K562 (cell line): ENCODE data around the gene ZNF133. TPM values are rescaled to one million over a fixed set of nuclear protein-coding genes. Genes with fewer than 3 reads are reported as not detected.

Experiments
- ATAC-seq: fragments of 200-7000 bp; cut with Tn5 transposase; 3 replicates; pipeline ENCODE4 v1.9.1; 2020; ENCODE audit warnings: moderate library complexity
- BruUV-seq: library from RNA; stranded (reverse); fragments of 400-500 nt; replicated peaks from 2 replicates; lab custom pipeline; 2021; lab: Mats Ljungman, UMichigan
- CTCF ChIA-PET: fragments of 300-600 bp; formaldehyde crosslinking; extraction: SDS; loops from one replicate; lab custom pipeline; 2021; ENCODE audit warnings: low intra/inter-chr PET ratio; lab: Yijun Ruan, JAX
- POLR2A ChIA-PET: fragments of 300-600, 350-650 bp; sonication (Branson Sonifier 250); formaldehyde crosslinking; extraction: SDS; loops from one replicate; lab custom pipeline; 2021; ENCODE audit warnings: antibody characterized with exemption, inconsistent platforms; lab: Yijun Ruan, JAX
- DNase-seq, 4 experiments: peaks; one replicate each; pipeline versions ENCODE4 v3.0.0 to v3.0.0-alpha.2; 2011 to 2018; ENCODE audit warnings: low spot score in 3 of 4, mixed read lengths in 3 of 4; ENCODE audit errors: extremely low read depth in 1 of 4
- FAIRE-seq: peaks from 2 replicates; lab custom pipeline; 2011; peaks lifted over from hg19 to GRCh38; lab: Jason Lieb, UNC
- H2AFZ ChIP-seq: 2 replicates; pipeline ENCODE4 v1.6.0; 2011; ENCODE audit warnings: low read depth, low read length, control low read depth, inconsistent platforms
- H3K27ac ChIP-seq: fragments of 200-600 bp; 3 replicates; pipeline ENCODE4 v1.8.0; 2011; ENCODE audit warnings: low read depth, mild to moderate bottlenecking, control low read depth, inconsistent platforms, low read length, moderate library complexity, mixed read lengths; ENCODE audit errors: extremely low read depth
- H3K27me3 ChIP-seq, 2 experiments: fragments of 300-600 bp in 1 of 2; 2 replicates in 1 of 2; 3 replicates in 1 of 2; pipeline versions ENCODE4 v1.6.0 to v1.8.0; 2011; ENCODE audit warnings: inconsistent platforms in 2 of 2, low read length in 2 of 2, mild to moderate bottlenecking in 1 of 2, mixed read lengths in 1 of 2, moderate library complexity in 1 of 2; ENCODE audit not compliant: control insufficient read depth in 2 of 2, insufficient read depth in 2 of 2
- H3K36me3 ChIP-seq: fragments of 300-600 bp; 3 replicates; pipeline ENCODE4 v1.8.0; 2011; ENCODE audit warnings: mild to moderate bottlenecking, low read length, inconsistent platforms; ENCODE audit not compliant: control insufficient read depth, insufficient read depth
- H3K4me1 ChIP-seq, 2 experiments: fragments of 200-600 bp in 1 of 2; replicated peaks in 1 of 2; 2 replicates in 1 of 2; 3 replicates in 1 of 2; pipeline versions ENCODE4 v1.5.1 to v1.8.0; 2011; ENCODE audit warnings: inconsistent platforms in 2 of 2, low read length in 2 of 2, mild to moderate bottlenecking in 1 of 2, mixed read lengths in 1 of 2, moderate library complexity in 1 of 2; ENCODE audit not compliant: control insufficient read depth in 2 of 2, insufficient read depth in 2 of 2
- H3K4me2 ChIP-seq: 2 replicates; pipeline ENCODE4 v1.6.1; 2011; ENCODE audit warnings: low read length, control low read depth, inconsistent platforms, mixed read lengths; ENCODE audit not compliant: insufficient read depth
- H3K4me3 ChIP-seq: fragments of 200-600 bp; sonication (generic), shearing (Covaris generic); 2 replicates; pipeline ENCODE4 v1.5.1; 2016; ENCODE audit warnings: control low read depth, inconsistent platforms
- H3K79me2 ChIP-seq: fragments of 200-600 bp; 3 replicates; pipeline ENCODE4 v1.8.0; 2011; ENCODE audit warnings: low read length, inconsistent platforms; ENCODE audit not compliant: control insufficient read depth, insufficient read depth
- H3K9ac ChIP-seq, 2 experiments: 2 replicates each; pipeline versions ENCODE4 v1.6.0 to v1.6.1; 2011; ENCODE audit warnings: low read depth in 2 of 2, low read length in 2 of 2, control low read depth in 1 of 2, inconsistent platforms in 1 of 2, mild to moderate bottlenecking in 1 of 2, mixed read lengths in 1 of 2; ENCODE audit not compliant: insufficient read depth in 1 of 2
- H3K9me1 ChIP-seq: one replicate; pipeline ENCODE4 v1.6.0; 2011; ENCODE audit warnings: inconsistent platforms, mild to moderate bottlenecking, low read length, moderate library complexity; ENCODE audit not compliant: control insufficient read depth, insufficient read depth
- H3K9me3 ChIP-seq: replicated peaks from 2 replicates; pipeline ENCODE4 v1.5.1; 2011; ENCODE audit warnings: low read depth, low read length, inconsistent platforms; ENCODE audit not compliant: control insufficient read depth, insufficient read depth
- H4K20me1 ChIP-seq: replicated peaks from 2 replicates; pipeline ENCODE4 v1.6.1; 2011; ENCODE audit warnings: low read length, inconsistent platforms, mixed read lengths; ENCODE audit not compliant: control insufficient read depth, insufficient read depth
- FOXM1 ChIP-seq, 2 experiments: fragments of 450-650 bp in 1 of 2; sonication (generic) in 1 of 2; formaldehyde crosslinking in 1 of 2; IDR thresholded peaks; 2 replicates each; pipeline versions ENCODE4 v1.6.1 to v1.9.0; 2017 to 2022; ENCODE audit warnings: low read depth in 2 of 2, mild to moderate bottlenecking in 2 of 2, missing genetic modification reagents in 1 of 2, moderate library complexity in 1 of 2
- JUNB ChIP-seq: fragments of 450-650 bp; formaldehyde crosslinking; conservative IDR thresholded peaks from 2 replicates; pipeline ENCODE4 v1.4.0; 2020; ENCODE audit warnings: mild to moderate bottlenecking
- MCM7 ChIP-seq, 2 experiments: fragments of 450-650 bp; IDR thresholded peaks; 2 replicates each; pipeline ENCODE4 v1.6.1; 2016 to 2018
- NFYB ChIP-seq: IDR thresholded peaks from 2 replicates; pipeline ENCODE4 v1.6.1; 2011; ENCODE audit warnings: mild to moderate bottlenecking, moderate library complexity; ENCODE audit not compliant: insufficient read length; ENCODE audit errors: extremely low read depth
- SPI1 ChIP-seq: IDR thresholded peaks from 2 replicates; pipeline ENCODE4 v1.6.1; 2011; ENCODE audit warnings: low read depth, low read length, control low read depth, borderline replicate concordance
- ZFP30 ChIP-seq: fragments of 250-450 bp; sonication (Bioruptor Pico); IDR thresholded peaks from 2 replicates; pipeline ENCODE4 v1.8.0; 2022; ENCODE audit warnings: moderate library complexity, mild to moderate bottlenecking, inconsistent platforms, borderline replicate concordance
- WGBS: fragments of 100-300 bp; shearing (Covaris generic); methylation state at CpG from one replicate; pipeline ENCODE4 v1.1.6; 2016; ENCODE audit warnings: low coverage, mixed read lengths; ENCODE audit not compliant: insufficient coverage; ENCODE audit errors: missing lambda C conversion rate; 5-methylcytosine and 5-hydroxymethylcytosine counted together
- in situ Hi-C: fragments of 300-500 bp; cut with MboI; formaldehyde crosslinking; loops from 4 replicates; pipeline ENCODE4 v1.15.0; 2018; ENCODE audit warnings: inconsistent platforms, mixed read lengths
- intact Hi-C: fragments of 100-400 bp; cut with micrococcal nuclease; formaldehyde crosslinking; loops from 2 replicates; pipeline ENCODE4 v1.14.2; 2022
- polyA plus RNA-seq, 8 experiments: library from polyadenylated mRNA; depleted of rRNA in 4 of 8; stranded (reverse) in 5 of 8; unstranded in 3 of 8; fragments of >200 nt; fragmentation: Nextera tagmentation in 2 of 8; fragmentation: Illumina TruSeq in 1 of 8; extraction: Ambion mirVana in 2 of 8; extraction: Trizol in 1 of 8; gene quantifications; 2 replicates each; pipeline versions ENCODE4 v1.2.1 to v1.2.3, GENCODE V29; 2011 to 2014; ENCODE audit warnings: inconsistent platforms in 1 of 8, missing spikeins in 1 of 8
- total RNA-seq, 7 experiments: library from RNA; depleted of rRNA in 6 of 7; stranded (reverse); fragments of >200 nt in 6 of 7; fragmentation: Illumina TruSeq in 2 of 7; extraction: Trizol in 2 of 7; gene quantifications; 2 replicates each; pipeline versions ENCODE4 v1.2.1 to v1.2.3, GENCODE V29; 2011 to 2021; ENCODE audit warnings: low replicate concordance in 1 of 7
- TF ChIP-seq, protein P1 (sequence below): IDR thresholded peaks from 3 replicates; pipeline ENCODE4 v1.6.1; 2011; ENCODE audit warnings: borderline replicate concordance, mild to moderate bottlenecking; ENCODE audit not compliant: insufficient read length, insufficient read depth
- TF ChIP-seq, protein P2 (sequence below), 3 experiments: fragments of 200-800 bp in 1 of 3; fragments of 250-450 bp in 1 of 3; fragments of 450-650 bp in 1 of 3; sonication (Bioruptor Pico) in 1 of 3; sonication (Bioruptor generic) in 1 of 3; formaldehyde crosslinking in 1 of 3; IDR thresholded peaks; 2 replicates each; pipeline versions ENCODE4 v1.6.1 to v1.8.0; 2016 to 2022; ENCODE audit warnings: mild to moderate bottlenecking in 2 of 3, missing genetic modification characterization in 2 of 3, missing compliant biosample characterization in 1 of 3, moderate library complexity in 1 of 3

Gene ZNF133
- total and polyA plus RNA-seq, 9 of the 15 experiments (the other 6 are each of a cell fraction or from before 2014, with no cell fraction given), result 1.1 to 6.5 (median 3.8) TPM

DNA sequence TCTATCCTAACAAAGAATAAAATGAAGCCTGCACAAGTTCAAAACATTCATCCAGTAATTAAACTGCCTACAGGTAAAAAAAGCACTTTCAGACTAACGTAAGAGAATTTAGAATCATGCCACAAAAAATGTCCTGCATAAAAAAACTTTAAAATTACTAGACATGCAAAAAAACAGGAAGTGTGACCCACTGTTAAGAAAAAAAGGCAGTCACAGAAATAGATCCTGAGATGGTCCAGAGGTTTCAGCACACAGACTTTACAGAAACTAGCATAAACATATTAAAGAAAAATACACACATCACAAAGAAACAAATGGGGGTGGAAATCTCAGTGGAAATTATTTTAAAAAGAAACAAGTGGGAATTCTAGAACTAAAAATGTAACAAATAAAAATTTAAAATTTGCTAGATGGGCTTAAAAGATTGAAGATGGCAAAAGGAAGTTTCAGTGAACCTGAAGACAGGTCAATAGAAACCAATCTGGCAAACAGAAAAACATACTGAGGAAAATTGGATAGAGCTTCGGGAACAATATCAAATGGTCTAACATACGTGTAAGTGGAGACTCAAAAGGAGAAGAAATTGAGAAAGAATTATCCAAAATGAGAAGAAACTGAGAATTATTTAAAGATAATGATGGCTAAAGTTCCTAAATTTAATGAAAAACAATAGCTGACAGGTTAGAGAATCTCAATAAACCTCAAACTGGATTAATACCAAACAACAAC, 3.4 kb upstream of the ZNF133 start:
- FAIRE-seq, result no peak
- Histone ChIP-seq H3K9me1 (no peaks in the 10 kb centered on the region), H3K9me3 (peaks cover 4% of the 10 kb centered on the region)
- POLR2A ChIA-PET, result no interaction called here
- TF ChIP-seq JUNB (no peak), SPI1 (peak; percentile 27; the same call in 1 of the 2 replicates)
- TF ChIP-seq, all 486 proteins: peak for 1
- Histone ChIP-seq H3K4me2 (no peak overlapping the region), H3K9ac (no peak overlapping the region), H3K4me3 (no peak overlapping the region), H3K27me3 (no peaks in the 10 kb centered on the region; a peak in 1 of 5 replicates), H3K36me3 (no peaks in the 10 kb centered on the region), H4K20me1 (no peaks in the 10 kb centered on the region), H3K27ac (no peak overlapping the region), H3K4me1 (peaks cover 3 to 10% of the 10 kb centered on the region in 2 experiments; a peak in 2 of 5 replicates), H3K79me2 (peaks cover 11% of the 10 kb centered on the region), H2AFZ (no peak overlapping the region)
- WGBS, result 5% methylated on average over 3 of the region's 3 CpGs
- CTCF ChIA-PET, result no interaction called here
- BruUV-seq, result no TSS peak
- in situ Hi-C loops (loop anchor here (25.0 kb wide), 1 partner anchor 773 kb away; no protein-coding TSS in a partner anchor), intact Hi-C loops (no loop called here)
- DNase-seq (no peak), ATAC-seq (no peak)

DNA sequence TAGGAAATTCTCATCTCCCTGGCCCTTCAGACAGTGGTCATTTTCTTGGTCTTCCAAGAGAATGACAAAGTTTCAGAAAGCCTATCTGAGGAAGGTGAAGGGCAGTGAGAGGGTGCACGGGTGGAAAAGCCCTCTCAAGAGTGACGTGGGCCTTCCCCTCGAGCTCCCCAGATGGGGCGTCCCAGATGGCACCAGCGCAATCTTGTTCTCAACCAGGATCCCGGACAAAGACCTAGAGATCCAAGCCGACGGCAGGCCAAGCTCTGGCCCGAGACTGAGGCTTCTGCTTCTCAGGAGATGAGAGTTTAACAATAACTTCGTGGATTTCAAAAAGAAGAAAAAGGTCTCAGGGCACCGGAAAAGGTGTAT, 797 bp upstream of the ZNF133 start:
- FAIRE-seq, result no peak
- TSS peak; percentile 96 for BruUV-seq
- H3K4me1 ChIP-seq, result peaks cover 3 to 10% of the 10 kb centered on the region in 2 experiments; a peak in 2 of 5 replicates
- H3K4me2 ChIP-seq, result peak overlapping the region; percentile 94
- peak overlapping the region; percentile 87 for H3K4me3 ChIP-seq
- H3K36me3 ChIP-seq, result no peaks in the 10 kb centered on the region; the same call in 2 of the 3 replicates
- WGBS, result 53% methylated on average over 7 of the region's 11 CpGs
- no peaks in the 10 kb centered on the region for H4K20me1 ChIP-seq
- peak overlapping the region; percentile 99 for H2AFZ ChIP-seq
- ATAC-seq, result no peak
- H3K9me3 ChIP-seq, result peaks cover 4% of the 10 kb centered on the region
- intact Hi-C loops, result no loop called here
- POLR2A ChIA-PET, result interaction anchor here (0.8 to 1.4 kb wide), 3 partner anchors 8 to 777 kb away, joined by 3 to 4 read pairs (median 4); no protein-coding TSS in a partner anchor
- in situ Hi-C loops, result loop anchor here (25.0 kb wide), 1 partner anchor 775 kb away; no protein-coding TSS in a partner anchor
- CTCF ChIA-PET, result no interaction called here
- H3K9ac ChIP-seq, result peak overlapping the region; percentile 96; a peak in 3 of 4 replicates
- no peaks in the 10 kb centered on the region for H3K27me3 ChIP-seq
- no peak for DNase-seq
- H3K27ac ChIP-seq, result peak overlapping the region; percentile 99; the same call in 2 of the 3 replicates
- no peaks in the 10 kb centered on the region for H3K9me1 ChIP-seq
- peaks cover 11% of the 10 kb centered on the region for H3K79me2 ChIP-seq
- TF ChIP-seq ZFP30 (no peak), FOXM1 (IDR thresholded peaks at IDR 0.05; ENCODE audit: low read depth) (no peak), FOXM1 (CRISPR knock-in tag; IDR thresholded peaks at IDR 0.05; ENCODE audit: low read depth) (no peak), NFYB (no peak), MCM7 (IDR thresholded peaks at IDR 0.05) (no peak)
- TF ChIP-seq, protein P1, sequence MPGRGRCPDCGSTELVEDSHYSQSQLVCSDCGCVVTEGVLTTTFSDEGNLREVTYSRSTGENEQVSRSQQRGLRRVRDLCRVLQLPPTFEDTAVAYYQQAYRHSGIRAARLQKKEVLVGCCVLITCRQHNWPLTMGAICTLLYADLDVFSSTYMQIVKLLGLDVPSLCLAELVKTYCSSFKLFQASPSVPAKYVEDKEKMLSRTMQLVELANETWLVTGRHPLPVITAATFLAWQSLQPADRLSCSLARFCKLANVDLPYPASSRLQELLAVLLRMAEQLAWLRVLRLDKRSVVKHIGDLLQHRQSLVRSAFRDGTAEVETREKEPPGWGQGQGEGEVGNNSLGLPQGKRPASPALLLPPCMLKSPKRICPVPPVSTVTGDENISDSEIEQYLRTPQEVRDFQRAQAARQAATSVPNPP, result no peak
- TF ChIP-seq, protein P2, sequence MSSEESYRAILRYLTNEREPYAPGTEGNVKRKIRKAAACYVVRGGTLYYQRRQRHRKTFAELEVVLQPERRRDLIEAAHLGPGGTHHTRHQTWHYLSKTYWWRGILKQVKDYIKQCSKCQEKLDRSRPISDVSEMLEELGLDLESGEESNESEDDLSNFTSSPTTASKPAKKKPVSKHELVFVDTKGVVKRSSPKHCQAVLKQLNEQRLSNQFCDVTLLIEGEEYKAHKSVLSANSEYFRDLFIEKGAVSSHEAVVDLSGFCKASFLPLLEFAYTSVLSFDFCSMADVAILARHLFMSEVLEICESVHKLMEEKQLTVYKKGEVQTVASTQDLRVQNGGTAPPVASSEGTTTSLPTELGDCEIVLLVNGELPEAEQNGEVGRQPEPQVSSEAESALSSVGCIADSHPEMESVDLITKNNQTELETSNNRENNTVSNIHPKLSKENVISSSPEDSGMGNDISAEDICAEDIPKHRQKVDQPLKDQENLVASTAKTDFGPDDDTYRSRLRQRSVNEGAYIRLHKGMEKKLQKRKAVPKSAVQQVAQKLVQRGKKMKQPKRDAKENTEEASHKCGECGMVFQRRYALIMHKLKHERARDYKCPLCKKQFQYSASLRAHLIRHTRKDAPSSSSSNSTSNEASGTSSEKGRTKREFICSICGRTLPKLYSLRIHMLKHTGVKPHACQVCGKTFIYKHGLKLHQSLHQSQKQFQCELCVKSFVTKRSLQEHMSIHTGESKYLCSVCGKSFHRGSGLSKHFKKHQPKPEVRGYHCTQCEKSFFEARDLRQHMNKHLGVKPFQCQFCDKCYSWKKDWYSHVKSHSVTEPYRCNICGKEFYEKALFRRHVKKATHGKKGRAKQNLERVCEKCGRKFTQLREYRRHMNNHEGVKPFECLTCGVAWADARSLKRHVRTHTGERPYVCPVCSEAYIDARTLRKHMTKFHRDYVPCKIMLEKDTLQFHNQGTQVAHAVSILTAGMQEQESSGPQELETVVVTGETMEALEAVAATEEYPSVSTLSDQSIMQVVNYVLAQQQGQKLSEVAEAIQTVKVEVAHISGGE (CRISPR knock-in tag; IDR thresholded peaks at IDR 0.05), result no peak
